Type B pancreatic cell (in vitro differentiated cells): ENCODE measurements around the gene DCLK1. TPM values are rescaled to one million over a fixed set of nuclear protein-coding genes. Genes with fewer than 3 reads are reported as not detected.
"Not testable (repeated sequence)": the region's sequence is repeated elsewhere in the genome, so short reads cannot be mapped to it uniquely, and the experiment has no call there.

ENCODE experiments used
- DNase-seq: peaks from one replicate; pipeline ENCODE4 v3.0.0; 2021; ENCODE audit warnings: mixed read lengths; ENCODE audit not compliant: unreplicated experiment; ENCODE audit errors: extremely low spot score
- H3K27ac Mint-ChIP-seq: 2 replicates; pipeline ENCODE4 v1.8.0; 2021; ENCODE audit warnings: mild to moderate bottlenecking, mixed read lengths
- H3K27me3 Mint-ChIP-seq: 2 replicates; pipeline ENCODE4 v1.8.0; 2021; ENCODE audit warnings: mixed read lengths
- H3K36me3 Mint-ChIP-seq: 2 replicates; pipeline ENCODE4 v1.8.0; 2021; ENCODE audit warnings: mixed read lengths
- H3K4me1 Mint-ChIP-seq: one replicate; pipeline ENCODE4 v1.8.0; 2021; ENCODE audit warnings: mixed read lengths; ENCODE audit not compliant: unreplicated experiment
- H3K4me3 Mint-ChIP-seq: 2 replicates; pipeline ENCODE4 v1.8.0; 2021; ENCODE audit warnings: mild to moderate bottlenecking, mixed read lengths
- H3K9me3 Mint-ChIP-seq: 2 replicates; pipeline ENCODE4 v1.8.0; 2021; ENCODE audit warnings: mixed read lengths
- total RNA-seq: library from RNA; stranded (reverse); gene quantifications from 2 replicates; pipeline ENCODE4 v1.2.1, GENCODE V29; 2021; ENCODE audit warnings: low replicate concordance
- TF ChIP-seq, protein P1 (sequence below): fragments of 200-600 bp; sonication (generic); conservative IDR thresholded peaks from 2 replicates; pipeline ENCODE4 v1.5.0; 2021; ENCODE audit warnings: antibody characterized with exemption, mild to moderate bottlenecking

Gene DCLK1
- total RNA-seq, 1 donor from 2014 or later: 47.1 TPM

DNA sequence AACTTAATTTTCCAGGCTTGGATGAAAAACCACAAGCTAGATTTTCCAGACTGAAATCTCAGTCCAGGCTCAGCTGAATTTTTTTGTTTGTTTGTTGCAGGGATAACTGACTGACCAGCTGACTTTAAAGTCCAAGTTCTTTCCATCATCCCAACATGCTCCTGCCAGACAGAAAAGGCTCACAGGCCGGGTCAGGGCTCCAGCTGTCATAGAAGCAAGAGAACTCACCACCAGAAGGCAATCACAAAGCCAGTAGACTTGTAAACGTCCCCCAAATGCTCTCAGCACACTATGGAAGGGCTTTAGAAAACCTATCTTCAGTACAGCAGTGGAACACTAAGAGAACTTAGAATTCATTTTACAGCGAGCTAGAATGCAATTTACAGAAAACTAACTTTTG is 25.5 kb downstream of the DCLK1 start:
- Mint-ChIP-seq H3K27me3 (peaks cover 6% of the 10 kb centered on the region), H3K4me1 (peaks cover 22% of the 10 kb centered on the region), H3K4me3 (no peak overlapping the region), H3K36me3 (peaks cover 3% of the 10 kb centered on the region), H3K9me3 (no peaks in the 10 kb centered on the region), H3K27ac (no peak overlapping the region)
- no peak for DNase-seq
- TF ChIP-seq, protein P1, sequence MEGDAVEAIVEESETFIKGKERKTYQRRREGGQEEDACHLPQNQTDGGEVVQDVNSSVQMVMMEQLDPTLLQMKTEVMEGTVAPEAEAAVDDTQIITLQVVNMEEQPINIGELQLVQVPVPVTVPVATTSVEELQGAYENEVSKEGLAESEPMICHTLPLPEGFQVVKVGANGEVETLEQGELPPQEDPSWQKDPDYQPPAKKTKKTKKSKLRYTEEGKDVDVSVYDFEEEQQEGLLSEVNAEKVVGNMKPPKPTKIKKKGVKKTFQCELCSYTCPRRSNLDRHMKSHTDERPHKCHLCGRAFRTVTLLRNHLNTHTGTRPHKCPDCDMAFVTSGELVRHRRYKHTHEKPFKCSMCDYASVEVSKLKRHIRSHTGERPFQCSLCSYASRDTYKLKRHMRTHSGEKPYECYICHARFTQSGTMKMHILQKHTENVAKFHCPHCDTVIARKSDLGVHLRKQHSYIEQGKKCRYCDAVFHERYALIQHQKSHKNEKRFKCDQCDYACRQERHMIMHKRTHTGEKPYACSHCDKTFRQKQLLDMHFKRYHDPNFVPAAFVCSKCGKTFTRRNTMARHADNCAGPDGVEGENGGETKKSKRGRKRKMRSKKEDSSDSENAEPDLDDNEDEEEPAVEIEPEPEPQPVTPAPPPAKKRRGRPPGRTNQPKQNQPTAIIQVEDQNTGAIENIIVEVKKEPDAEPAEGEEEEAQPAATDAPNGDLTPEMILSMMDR: no peak

DNA sequence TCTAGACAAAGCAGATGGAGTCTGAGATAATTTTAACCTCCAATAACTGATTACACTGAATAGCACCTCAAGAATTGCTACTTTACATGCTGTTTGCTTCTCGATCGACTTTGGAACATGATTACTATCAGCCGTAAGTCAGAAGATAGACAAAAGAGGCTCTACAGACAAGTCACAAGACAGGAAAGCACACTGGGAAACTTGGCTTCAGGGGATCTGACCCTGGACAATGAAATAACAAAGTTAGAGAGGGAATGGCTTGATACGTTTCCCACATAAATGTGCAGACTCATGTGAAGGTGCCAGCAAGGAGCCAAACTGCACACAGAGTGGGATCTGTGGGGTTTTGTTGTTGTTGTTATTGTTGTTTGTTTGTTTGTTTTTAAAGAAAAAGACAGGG is 28.5 kb downstream of the DCLK1 start:
- peak overlapping the region; percentile 40 for H3K4me3 Mint-ChIP-seq
- TF ChIP-seq, protein P1: no peak

DNA sequence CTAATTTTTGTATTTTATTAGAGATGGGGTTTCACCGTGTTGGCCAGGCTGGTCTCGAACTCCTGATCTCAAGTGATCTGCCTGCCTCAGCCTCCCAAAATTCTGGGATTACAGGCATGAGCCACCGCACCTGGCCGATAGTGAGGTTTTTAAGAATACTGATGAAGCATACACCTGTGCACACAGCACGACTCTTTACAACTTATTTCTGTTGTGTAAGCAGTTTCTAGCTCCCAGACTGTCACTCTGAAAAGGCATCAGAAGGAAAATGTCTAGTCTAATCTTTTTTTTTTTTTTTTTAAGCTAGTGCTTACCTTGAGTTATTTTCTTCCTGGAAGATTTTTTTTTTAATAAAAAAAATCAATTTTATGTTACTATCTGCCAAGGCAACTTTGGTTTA is 29.3 kb downstream of the DCLK1 start:
- H3K9me3 Mint-ChIP-seq, H3K27ac Mint-ChIP-seq, H3K36me3 Mint-ChIP-seq, DNase-seq, H3K4me3 Mint-ChIP-seq: not testable (repeated sequence)
- peaks cover 32% of the 10 kb centered on the region for H3K4me1 Mint-ChIP-seq
- H3K27me3 Mint-ChIP-seq: peaks cover 11% of the 10 kb centered on the region

More for the DNA sequence above, 28.5 kb downstream of the DCLK1 start:
- H3K27ac Mint-ChIP-seq: no peak overlapping the region
- H3K4me1 Mint-ChIP-seq: peaks cover 31% of the 10 kb centered on the region
- H3K9me3 Mint-ChIP-seq: no peaks in the 10 kb centered on the region
- no peak for DNase-seq
- peaks cover 3% of the 10 kb centered on the region for H3K36me3 Mint-ChIP-seq
- H3K27me3 Mint-ChIP-seq: peaks cover 11% of the 10 kb centered on the region

DNA sequence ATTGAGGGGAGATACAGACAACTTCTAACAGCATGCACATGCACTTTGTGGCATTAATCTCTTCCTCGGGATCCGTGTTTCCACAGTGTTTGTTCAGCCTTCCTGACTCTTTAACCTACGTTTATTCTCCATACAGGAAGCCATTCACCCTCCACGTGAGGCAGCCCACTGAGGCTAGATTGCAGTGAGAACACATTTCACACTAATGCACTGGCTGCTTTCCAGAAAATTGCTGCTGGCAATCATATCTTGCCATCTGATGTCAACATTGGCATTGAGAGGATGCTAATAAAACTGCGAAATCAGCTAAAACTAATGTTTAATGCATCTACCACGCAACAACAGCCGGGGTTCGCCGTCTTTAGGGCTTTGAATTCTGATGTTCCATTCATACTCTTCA is 30.0 kb downstream of the DCLK1 start:
- Mint-ChIP-seq H3K27me3 (peaks cover 19% of the 10 kb centered on the region), H3K36me3 (peaks cover 3% of the 10 kb centered on the region), H3K9me3 (no peaks in the 10 kb centered on the region), H3K27ac (no peak overlapping the region), H3K4me1 (peaks cover 40% of the 10 kb centered on the region), H3K4me3 (peak overlapping the region; percentile 9)
- TF ChIP-seq, protein P1: no peak
- no peak for DNase-seq

DNA sequence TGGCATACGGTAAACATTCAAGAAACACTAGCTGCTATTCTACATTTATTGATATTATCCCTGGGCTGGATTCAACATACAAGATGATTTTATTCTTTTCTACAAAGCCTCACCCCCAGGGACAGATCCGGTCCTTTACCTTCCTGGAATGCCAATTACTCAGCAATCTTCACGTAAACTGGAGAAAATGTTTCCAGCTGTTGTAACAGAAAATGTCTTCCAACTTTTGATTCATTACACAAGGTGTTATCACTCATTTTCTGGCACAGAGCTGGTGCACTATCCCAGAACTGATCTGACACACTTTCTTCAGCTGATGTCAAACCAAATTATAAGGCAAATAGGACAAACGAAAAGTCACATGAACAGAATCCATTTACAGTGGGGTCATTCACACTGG is 33.1 kb downstream of the DCLK1 start:
- H3K4me1 Mint-ChIP-seq: peaks cover 35% of the 10 kb centered on the region
- TF ChIP-seq, protein P1: no peak
- peak overlapping the region; percentile 5 for H3K4me3 Mint-ChIP-seq
- no peak overlapping the region for H3K27ac Mint-ChIP-seq
- DNase-seq: no peak
- peaks cover 24% of the 10 kb centered on the region for H3K27me3 Mint-ChIP-seq
- no peaks in the 10 kb centered on the region for H3K9me3 Mint-ChIP-seq
- peaks cover 4% of the 10 kb centered on the region for H3K36me3 Mint-ChIP-seq

DNA sequence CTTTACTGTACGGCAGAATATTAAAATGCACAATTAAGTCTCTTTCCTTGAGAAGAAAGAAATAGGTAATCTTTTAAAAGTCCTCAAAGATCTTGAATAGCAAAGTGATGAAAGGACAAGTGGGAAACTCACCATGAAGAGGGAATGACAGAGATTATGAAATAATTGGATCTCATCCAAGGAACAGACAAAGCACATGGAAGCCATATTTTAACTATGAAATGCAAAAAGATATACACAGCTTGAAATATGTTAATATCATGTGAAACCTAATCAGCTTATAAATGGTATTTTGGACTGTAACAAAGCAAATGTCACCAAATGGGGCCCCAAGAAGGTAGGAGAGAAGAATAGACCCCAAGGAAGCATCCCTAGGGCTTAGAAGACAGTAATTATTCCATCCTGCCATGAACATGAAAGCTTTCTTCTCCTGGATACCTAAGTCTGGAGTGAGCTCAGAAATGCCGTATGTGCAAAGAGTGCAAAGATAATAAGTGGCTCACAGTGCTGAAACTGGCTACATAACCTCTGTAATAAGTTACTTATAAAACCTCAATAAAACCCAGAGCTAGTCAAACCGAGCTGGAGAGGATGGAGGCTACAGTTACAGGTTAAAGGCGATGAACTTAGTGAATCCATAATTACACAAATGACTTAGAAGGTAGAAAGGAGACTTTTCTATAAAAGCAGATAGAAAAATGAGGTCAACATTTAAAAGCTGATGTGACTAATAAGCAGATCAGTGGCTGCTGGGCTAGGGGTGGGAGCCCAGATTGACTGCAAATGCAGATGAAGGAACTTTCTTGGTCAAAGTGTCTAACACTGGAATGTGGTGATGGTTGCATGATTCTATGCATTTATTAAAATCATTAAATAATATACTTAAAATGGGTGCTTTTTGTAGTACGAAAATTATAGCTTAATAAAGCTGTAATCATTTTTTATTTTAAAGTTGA is 34.4 kb downstream of the DCLK1 start:
- H3K4me1 Mint-ChIP-seq: peaks cover 31% of the 10 kb centered on the region
- peaks cover 25% of the 10 kb centered on the region for H3K27me3 Mint-ChIP-seq
- no peak for DNase-seq
- peaks cover 6% of the 10 kb centered on the region for H3K36me3 Mint-ChIP-seq
- no peak overlapping the region for H3K4me3 Mint-ChIP-seq
- TF ChIP-seq, protein P1: no peak
- peak overlapping the region; percentile 2 for H3K27ac Mint-ChIP-seq
- H3K9me3 Mint-ChIP-seq: peaks cover 4% of the 10 kb centered on the region
